H9 (cell line): ENCODE results near the gene PRMT6. TPM values are rescaled to one million over a fixed set of nuclear protein-coding genes. Genes with fewer than 3 reads are reported as not detected.
"Not testable (repeated sequence)": the region's sequence is repeated elsewhere in the genome, so short reads cannot be mapped to it uniquely, and the experiment has no call there.

Experiments
- DNase-seq: peaks from one replicate; pipeline ENCODE4 v3.0.0-alpha.2; 2017
- H2AFZ ChIP-seq: one replicate; pipeline ENCODE4 v1.6.1; 2013; ENCODE audit warnings: mild to moderate bottlenecking, low read length, control low read depth, moderate library complexity
- H2AK5ac ChIP-seq: 2 replicates; pipeline ENCODE4 v1.6.1; 2013; ENCODE audit warnings: low read length, control low read depth, mixed read lengths; ENCODE audit not compliant: insufficient read length
- H2BK120ac ChIP-seq: one replicate; pipeline ENCODE4 v1.6.1; 2013; ENCODE audit warnings: low read depth, mild to moderate bottlenecking, low read length, control low read depth, inconsistent platforms; ENCODE audit not compliant: poor library complexity, severe bottlenecking
- H2BK12ac ChIP-seq: 2 replicates; pipeline ENCODE4 v1.6.1; 2013; ENCODE audit warnings: low read length, control low read depth, mixed read lengths, low read depth; ENCODE audit not compliant: insufficient read length
- H2BK15ac ChIP-seq: 2 replicates; pipeline ENCODE4 v1.6.1; 2013; ENCODE audit warnings: low read depth, low read length, control low read depth
- H2BK20ac ChIP-seq: one replicate; pipeline ENCODE4 v1.6.1; 2013; ENCODE audit warnings: low read depth, mild to moderate bottlenecking, low read length, control low read depth, inconsistent platforms; ENCODE audit not compliant: poor library complexity, severe bottlenecking
- H2BK5ac ChIP-seq: 2 replicates; pipeline ENCODE4 v1.6.1; 2013; ENCODE audit warnings: low read length, control low read depth, mixed read lengths; ENCODE audit not compliant: insufficient read length
- H3K14ac ChIP-seq: 2 replicates; pipeline ENCODE4 v1.6.1; 2013; ENCODE audit warnings: low read length, control low read depth; ENCODE audit not compliant: insufficient read depth
- H3K18ac ChIP-seq: 2 replicates; pipeline ENCODE4 v1.6.1; 2013; ENCODE audit warnings: low read depth, mild to moderate bottlenecking, mixed read lengths, low read length, control low read depth; ENCODE audit not compliant: insufficient read length
- H3K23ac ChIP-seq: 2 replicates; pipeline ENCODE4 v1.6.1; 2013; ENCODE audit warnings: low read length, control low read depth, mixed read lengths, low read depth; ENCODE audit not compliant: insufficient read length
- H3K23me2 ChIP-seq: 2 replicates; pipeline ENCODE4 v1.6.1; 2013; ENCODE audit warnings: low read depth, mild to moderate bottlenecking, mixed read lengths, low read length, control low read depth; ENCODE audit not compliant: insufficient read length, poor library complexity, severe bottlenecking
- H3K27ac ChIP-seq: 2 replicates; pipeline ENCODE4 v1.5.1; 2013; ENCODE audit warnings: low read length, control low read depth, mixed read lengths, low read depth; ENCODE audit not compliant: insufficient read length
- H3K27me3 ChIP-seq: 2 replicates; pipeline ENCODE4 v1.6.1; 2013; ENCODE audit warnings: low read length, control low read depth, inconsistent platforms; ENCODE audit not compliant: insufficient read depth
- H3K4ac ChIP-seq: 2 replicates; pipeline ENCODE4 v1.6.1; 2013; ENCODE audit warnings: low read depth, mild to moderate bottlenecking, control low read depth, inconsistent platforms, low read length, moderate library complexity
- H3K4me1 ChIP-seq: 2 replicates; pipeline ENCODE4 v1.6.1; 2013; ENCODE audit warnings: low read length, control low read depth, inconsistent platforms; ENCODE audit not compliant: insufficient read depth
- H3K4me2 ChIP-seq: 2 replicates; pipeline ENCODE4 v1.6.1; 2013; ENCODE audit warnings: low read length, control low read depth, mixed read lengths; ENCODE audit not compliant: insufficient read length, insufficient read depth
- H3K56ac ChIP-seq: 2 replicates; pipeline ENCODE4 v1.6.1; 2013; ENCODE audit warnings: low read depth, mild to moderate bottlenecking, mixed read lengths, low read length, control low read depth; ENCODE audit not compliant: insufficient read length
- H3K79me1 ChIP-seq: 2 replicates; pipeline ENCODE4 v1.6.1; 2013; ENCODE audit warnings: low read depth, mild to moderate bottlenecking, moderate library complexity, low read length, control low read depth, inconsistent platforms; ENCODE audit not compliant: insufficient read depth, poor library complexity, severe bottlenecking
- H3K79me2 ChIP-seq: 2 replicates; pipeline ENCODE4 v1.6.1; 2013; ENCODE audit warnings: low read length, control low read depth, inconsistent platforms; ENCODE audit not compliant: insufficient read depth
- H3K9ac ChIP-seq: 2 replicates; pipeline ENCODE4 v1.6.1; 2013; ENCODE audit warnings: low read length, control low read depth, mixed read lengths; ENCODE audit not compliant: insufficient read length; ENCODE audit errors: extremely low read depth
- H3K9me3 ChIP-seq: one replicate; pipeline ENCODE4 v1.6.1; 2013; ENCODE audit warnings: low read depth, low read length, inconsistent platforms; ENCODE audit not compliant: control insufficient read depth
- H3T11ph ChIP-seq: one replicate; pipeline ENCODE4 v1.6.1; 2013; ENCODE audit warnings: mild to moderate bottlenecking, low read length, control low read depth, inconsistent platforms
- H4K20me1 ChIP-seq: one replicate; pipeline ENCODE4 v1.6.1; 2013; ENCODE audit not compliant: control insufficient read depth, insufficient read length, insufficient read depth
- H4K5ac ChIP-seq: 2 replicates; pipeline ENCODE4 v1.6.1; 2013; ENCODE audit warnings: low read depth, mild to moderate bottlenecking, mixed read lengths, low read length, control low read depth; ENCODE audit not compliant: insufficient read length
- H4K8ac ChIP-seq: replicated peaks from 2 replicates; pipeline ENCODE4 v1.6.1; 2013; ENCODE audit warnings: low read length, control low read depth, mixed read lengths, low read depth; ENCODE audit not compliant: insufficient read length
- H4K91ac ChIP-seq: 2 replicates; pipeline ENCODE4 v1.6.1; 2013; ENCODE audit warnings: low read depth, mild to moderate bottlenecking, moderate library complexity, mixed read lengths, low read length, control low read depth; ENCODE audit not compliant: insufficient read length
- H3K27ac Mint-ChIP-seq, 3 experiments: 2 replicates in 2 of 3; 3 replicates in 1 of 3; pipeline ENCODE4 v1.8.0; 2020 to 2021; ENCODE audit warnings: mixed read lengths in 3 of 3, mild to moderate bottlenecking in 1 of 3, moderate library complexity in 1 of 3
- H3K27me3 Mint-ChIP-seq: 2 replicates; pipeline ENCODE4 v1.8.0; 2021; ENCODE audit warnings: low read depth, mild to moderate bottlenecking, moderate library complexity, mixed read lengths
- H3K36me3 Mint-ChIP-seq, 3 experiments: 2 replicates in 2 of 3; 3 replicates in 1 of 3; pipeline ENCODE4 v1.8.0; 2020 to 2021; ENCODE audit warnings: low read depth in 3 of 3, mixed read lengths in 3 of 3; ENCODE audit not compliant: insufficient read depth in 1 of 3
- H3K4me1 Mint-ChIP-seq, 2 experiments: 2 replicates each; pipeline ENCODE4 v1.8.0; 2020; ENCODE audit warnings: mixed read lengths in 2 of 2
- H3K4me3 Mint-ChIP-seq, 2 experiments: 2 replicates in 1 of 2; 3 replicates in 1 of 2; pipeline ENCODE4 v1.8.0; 2020 to 2021; ENCODE audit warnings: mild to moderate bottlenecking in 2 of 2, mixed read lengths in 2 of 2, moderate library complexity in 1 of 2
- H3K9me3 Mint-ChIP-seq, 2 experiments: 2 replicates in 1 of 2; 3 replicates in 1 of 2; pipeline ENCODE4 v1.8.0; 2020; ENCODE audit warnings: mild to moderate bottlenecking in 2 of 2, mixed read lengths in 2 of 2, moderate library complexity in 1 of 2
- WGBS: extraction: QIAGEN DNeasy Blood & Tissue Kit; methylation state at CpG from one replicate; pipeline ENCODE4 v1.1.7; 2013; ENCODE audit warnings: missing lambda C conversion rate, low lambda C conversion rate, mixed read lengths; ENCODE audit not compliant: insufficient read length; ENCODE audit errors: extremely low coverage; 5-methylcytosine and 5-hydroxymethylcytosine counted together
- total RNA-seq: library from RNA; stranded (reverse); gene quantifications from 2 replicates; pipeline ENCODE4 v1.2.1, GENCODE V29; 2021

PRMT6 gene
- total RNA-seq, 1 experiment from 2014 or later = 37.5 TPM

GRCh38 chr1:107044310-107045220, 11.9 kb upstream of the PRMT6 start:
- H3K27ac ChIP-seq, H2AK5ac ChIP-seq, H2BK5ac ChIP-seq, H3K9me3 ChIP-seq, H3K9ac ChIP-seq, H3K4me3 Mint-ChIP-seq, H3K79me2 ChIP-seq, H4K5ac ChIP-seq, H3K27ac Mint-ChIP-seq, H3K14ac ChIP-seq, H3K4me1 Mint-ChIP-seq, H3K18ac ChIP-seq, H3K4me2 ChIP-seq, H2AFZ ChIP-seq, H2BK20ac ChIP-seq, H2BK120ac ChIP-seq, H3K56ac ChIP-seq, H3T11ph ChIP-seq, H4K20me1 ChIP-seq, H4K91ac ChIP-seq, H3K23me2 ChIP-seq, DNase-seq, H2BK15ac ChIP-seq, H3K23ac ChIP-seq, H2BK12ac ChIP-seq, H3K4ac ChIP-seq, H3K27me3 ChIP-seq, H3K4me1 ChIP-seq, H3K27me3 Mint-ChIP-seq, H3K79me1 ChIP-seq, H4K8ac ChIP-seq: not testable (repeated sequence)
- Mint-ChIP-seq H3K9me3 (peaks cover 35 to 36% of the 10 kb centered on the region in 2 experiments), H3K36me3 (peaks cover 18 to 38% (median 20%) of the 10 kb centered on the region in 3 experiments)
- no CpG with 5 or more reads among the region's 44 CpGs for WGBS
